ENCODE data around the gene DNPEP.

DNA sequence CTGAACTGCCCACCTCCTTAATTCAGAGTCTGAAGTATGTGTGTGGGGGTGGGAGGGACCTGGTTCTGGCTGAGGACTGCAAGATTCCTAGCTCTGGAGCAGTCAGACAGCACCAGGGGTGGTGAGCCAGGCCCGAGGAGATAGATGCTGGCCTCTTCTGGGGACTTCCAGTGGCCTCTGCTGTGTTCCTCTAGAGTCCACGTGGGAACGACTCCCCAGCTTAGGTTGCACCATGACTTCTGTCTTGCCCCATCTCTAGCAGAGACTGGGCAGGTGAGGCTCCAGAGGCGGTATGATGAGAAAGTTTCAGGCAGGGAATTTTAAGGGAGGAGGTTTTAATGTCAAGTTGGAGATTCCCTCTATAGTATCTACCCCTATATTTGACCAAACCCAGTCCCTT lies 33.1 kb downstream of the DNPEP start:
- no peak for TF ChIP-seq POLR2AphosphoS5 (IDR thresholded peaks at IDR 0.05)
- TF ChIP-seq, protein P1, sequence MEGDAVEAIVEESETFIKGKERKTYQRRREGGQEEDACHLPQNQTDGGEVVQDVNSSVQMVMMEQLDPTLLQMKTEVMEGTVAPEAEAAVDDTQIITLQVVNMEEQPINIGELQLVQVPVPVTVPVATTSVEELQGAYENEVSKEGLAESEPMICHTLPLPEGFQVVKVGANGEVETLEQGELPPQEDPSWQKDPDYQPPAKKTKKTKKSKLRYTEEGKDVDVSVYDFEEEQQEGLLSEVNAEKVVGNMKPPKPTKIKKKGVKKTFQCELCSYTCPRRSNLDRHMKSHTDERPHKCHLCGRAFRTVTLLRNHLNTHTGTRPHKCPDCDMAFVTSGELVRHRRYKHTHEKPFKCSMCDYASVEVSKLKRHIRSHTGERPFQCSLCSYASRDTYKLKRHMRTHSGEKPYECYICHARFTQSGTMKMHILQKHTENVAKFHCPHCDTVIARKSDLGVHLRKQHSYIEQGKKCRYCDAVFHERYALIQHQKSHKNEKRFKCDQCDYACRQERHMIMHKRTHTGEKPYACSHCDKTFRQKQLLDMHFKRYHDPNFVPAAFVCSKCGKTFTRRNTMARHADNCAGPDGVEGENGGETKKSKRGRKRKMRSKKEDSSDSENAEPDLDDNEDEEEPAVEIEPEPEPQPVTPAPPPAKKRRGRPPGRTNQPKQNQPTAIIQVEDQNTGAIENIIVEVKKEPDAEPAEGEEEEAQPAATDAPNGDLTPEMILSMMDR (IDR thresholded peaks at IDR 0.05): no peak
- no peak for TF ChIP-seq EP300 (IDR thresholded peaks at IDR 0.05)
